HG03469 (cell line): ENCODE data around the gene UGT1A5.
"Not testable (repeated sequence)": the region's sequence is repeated elsewhere in the genome, so short reads cannot be mapped to it uniquely, and the experiment has no call there.

ENCODE experiments used
- ATAC-seq: cut with Tn5 transposase; IDR thresholded peaks from one replicate; pipeline ENCODE4 v1.9.1; 2021; ENCODE audit warnings: mild to moderate bottlenecking, moderate library complexity, moderate number of reproducible peaks; ENCODE audit not compliant: unreplicated experiment

The UGT1A5 gene

GRCh38 chr2:233692648-233693047 is 20.1 kb upstream of the UGT1A5 start, which contains the start of gene UGT1A6:
Gene UGT1A6, plus strand, starts transcription at chr2:233692890. Its CDS starts 115 bp downstream, at chr2:233693005.
- no peak for ATAC-seq

- no peak for ATAC-seq
These were observed 18.7 kb upstream of the UGT1A5 start for GRCh38 chr2:233693963-233694362.

- ATAC-seq = no peak
These were observed 14.0 kb upstream of the UGT1A5 start for GRCh38 chr2:233698740-233699139.

GRCh38 chr2:233699424-233700027 is 13.2 kb upstream of the UGT1A5 start:
- ATAC-seq = no peak

- ATAC-seq = no peak
These were observed 12.6 kb upstream of the UGT1A5 start for GRCh38 chr2:233700028-233700635.

GRCh38 chr2:233700842-233701241 is 11.9 kb upstream of the UGT1A5 start:
- not testable (repeated sequence) for ATAC-seq

- ATAC-seq = no peak
These were observed 10.5 kb upstream of the UGT1A5 start for GRCh38 chr2:233702238-233702637.

GRCh38 chr2:233705911-233706506 is 6.7 kb upstream of the UGT1A5 start:
- ATAC-seq = no peak

- ATAC-seq = no peak
These were observed 6.0 kb upstream of the UGT1A5 start for GRCh38 chr2:233706720-233707119.

GRCh38 chr2:233707940-233708644 is 4.6 kb upstream of the UGT1A5 start:
- no peak for ATAC-seq

GRCh38 chr2:233708942-233709341 is 3.8 kb upstream of the UGT1A5 start:
- ATAC-seq = no peak

GRCh38 chr2:233711312-233712008 is 1.2 kb upstream of the UGT1A5 start:
- no peak for ATAC-seq

GRCh38 chr2:233713262-233713615 is 532 bp downstream of the UGT1A5 start:
- ATAC-seq = no peak

- no peak for ATAC-seq
These were observed 1.4 kb downstream of the UGT1A5 start for GRCh38 chr2:233714121-233714520.

GRCh38 chr2:233718552-233718951 is 5.8 kb downstream of the UGT1A5 start, which contains the start of gene UGT1A4:
Gene UGT1A4, plus strand, starts transcription at chr2:233718736. Its CDS starts 85 bp downstream, at chr2:233718821.
- ATAC-seq = no peak

GRCh38 chr2:233728723-233729301 is 16.1 kb downstream of the UGT1A5 start, which contains the start of gene UGT1A3:
Gene UGT1A3, plus strand, starts transcription at chr2:233729042. Its CDS starts 85 bp downstream, at chr2:233729127.
- no peak for ATAC-seq

GRCh38 chr2:233736868-233737653 is 24.4 kb downstream of the UGT1A5 start:
- ATAC-seq = not testable (repeated sequence)

GRCh38 chr2:233740870-233741269 is 28.2 kb downstream of the UGT1A5 start:
- ATAC-seq = no peak

GRCh38 chr2:233743464-233744259 is 31.0 kb downstream of the UGT1A5 start:
- no peak for ATAC-seq
